Measurements from ENCODE around the gene KCNH5.

DNA sequence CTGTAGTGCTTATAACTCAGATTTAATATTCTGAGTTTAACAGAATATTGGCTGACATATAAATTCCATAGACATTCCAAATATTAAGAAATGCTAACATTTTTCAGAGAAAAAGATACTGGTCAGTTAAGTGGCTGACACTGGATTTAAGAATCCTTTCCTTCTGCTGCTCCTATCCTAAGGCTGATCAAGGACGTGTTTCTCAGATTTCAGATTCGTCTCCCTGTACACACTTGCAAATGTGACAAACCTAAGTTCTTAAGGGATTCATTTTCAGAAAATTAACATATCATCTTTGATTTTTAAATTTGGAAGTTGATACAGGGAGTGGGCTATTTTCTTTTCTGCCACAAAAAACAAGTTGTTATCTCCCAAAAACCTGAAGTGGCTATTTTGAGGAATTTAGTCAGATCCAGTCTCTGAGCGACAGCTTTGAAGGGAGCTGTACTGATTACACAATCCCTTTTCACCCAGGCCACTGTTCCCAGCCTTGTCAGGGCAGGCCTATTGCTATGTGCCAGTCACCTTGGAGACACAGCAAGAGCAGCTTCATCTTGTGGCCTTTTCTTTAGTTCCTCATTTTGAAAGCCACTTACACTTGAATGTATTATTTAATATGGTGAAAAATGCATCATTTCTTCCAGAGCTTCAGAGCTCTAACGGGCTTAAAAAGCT, 370.6 kb downstream of the KCNH5 start:
- TF ChIP-seq CTCF (IDR thresholded peaks at IDR 0.05; ENCODE audit: insufficient read depth, low read depth, low read length) (no peak), EZH2 (IDR thresholded peaks at IDR 0.05; ENCODE audit: insufficient read depth, low read length) (no peak)

Measured in astrocyte (in vitro differentiated cells and primary cell).